ENCODE results near the gene BASP1.
A peak's percentile ranks its signal among the peaks of the same experiment; 100 is the strongest.

DNA sequence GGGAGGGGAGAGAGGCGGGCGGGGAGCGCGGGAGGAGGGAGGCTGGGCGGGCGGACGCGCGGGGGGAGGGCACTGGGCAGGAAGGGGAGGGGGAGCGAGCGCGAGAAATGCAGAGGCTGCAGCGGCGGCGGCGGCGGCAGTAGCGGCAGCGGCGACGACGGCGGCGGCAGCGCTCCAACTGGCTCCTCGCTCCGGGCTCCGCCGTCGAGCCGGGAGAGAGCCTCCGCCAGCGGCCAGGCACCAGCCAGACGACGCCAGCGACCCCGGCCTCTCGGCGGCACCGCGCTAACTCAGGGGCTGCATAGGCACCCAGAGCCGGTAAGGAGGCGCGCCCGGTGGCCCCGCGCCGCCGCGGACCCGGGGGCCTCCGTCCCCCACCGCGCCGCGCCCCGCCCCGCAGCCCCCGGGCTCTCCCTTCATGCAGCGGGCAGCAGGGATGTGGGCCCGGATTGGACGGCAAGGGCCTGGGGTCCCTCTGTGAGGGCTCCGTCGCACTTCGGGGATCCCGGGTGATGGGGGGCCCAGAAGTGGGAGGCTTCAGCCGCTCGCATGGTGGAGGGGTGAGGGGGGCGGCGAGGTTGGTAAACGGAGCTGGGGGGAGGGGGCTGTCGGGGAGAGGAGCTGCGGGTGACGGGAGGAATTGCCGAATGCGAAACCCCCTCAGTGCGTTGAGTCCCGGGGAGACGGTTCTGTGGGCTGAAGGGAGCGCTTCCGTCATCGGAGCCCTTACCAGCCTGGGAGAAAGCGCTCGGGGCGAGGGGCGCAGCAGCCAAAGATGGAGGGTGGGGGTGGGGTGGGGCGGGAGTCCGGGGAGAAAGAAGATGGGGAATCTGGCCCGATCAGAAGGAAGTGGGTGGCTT is at the start of gene BASP1:
- TF ChIP-seq, protein P1, sequence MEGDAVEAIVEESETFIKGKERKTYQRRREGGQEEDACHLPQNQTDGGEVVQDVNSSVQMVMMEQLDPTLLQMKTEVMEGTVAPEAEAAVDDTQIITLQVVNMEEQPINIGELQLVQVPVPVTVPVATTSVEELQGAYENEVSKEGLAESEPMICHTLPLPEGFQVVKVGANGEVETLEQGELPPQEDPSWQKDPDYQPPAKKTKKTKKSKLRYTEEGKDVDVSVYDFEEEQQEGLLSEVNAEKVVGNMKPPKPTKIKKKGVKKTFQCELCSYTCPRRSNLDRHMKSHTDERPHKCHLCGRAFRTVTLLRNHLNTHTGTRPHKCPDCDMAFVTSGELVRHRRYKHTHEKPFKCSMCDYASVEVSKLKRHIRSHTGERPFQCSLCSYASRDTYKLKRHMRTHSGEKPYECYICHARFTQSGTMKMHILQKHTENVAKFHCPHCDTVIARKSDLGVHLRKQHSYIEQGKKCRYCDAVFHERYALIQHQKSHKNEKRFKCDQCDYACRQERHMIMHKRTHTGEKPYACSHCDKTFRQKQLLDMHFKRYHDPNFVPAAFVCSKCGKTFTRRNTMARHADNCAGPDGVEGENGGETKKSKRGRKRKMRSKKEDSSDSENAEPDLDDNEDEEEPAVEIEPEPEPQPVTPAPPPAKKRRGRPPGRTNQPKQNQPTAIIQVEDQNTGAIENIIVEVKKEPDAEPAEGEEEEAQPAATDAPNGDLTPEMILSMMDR (tag by site-specific recombination; IDR thresholded peaks at IDR 0.05): no peak
- TF ChIP-seq GLIS2 (tag by site-specific recombination; IDR thresholded peaks at IDR 0.05) (peak; percentile 27; the same call in 1 of the 2 replicates), INSM2 (tag by site-specific recombination; IDR thresholded peaks at IDR 0.05) (no peak), YY1 (tag by site-specific recombination; IDR thresholded peaks at IDR 0.05) (peak; percentile 37; the same call in 1 of the 2 replicates)
- TF ChIP-seq, protein P2, sequence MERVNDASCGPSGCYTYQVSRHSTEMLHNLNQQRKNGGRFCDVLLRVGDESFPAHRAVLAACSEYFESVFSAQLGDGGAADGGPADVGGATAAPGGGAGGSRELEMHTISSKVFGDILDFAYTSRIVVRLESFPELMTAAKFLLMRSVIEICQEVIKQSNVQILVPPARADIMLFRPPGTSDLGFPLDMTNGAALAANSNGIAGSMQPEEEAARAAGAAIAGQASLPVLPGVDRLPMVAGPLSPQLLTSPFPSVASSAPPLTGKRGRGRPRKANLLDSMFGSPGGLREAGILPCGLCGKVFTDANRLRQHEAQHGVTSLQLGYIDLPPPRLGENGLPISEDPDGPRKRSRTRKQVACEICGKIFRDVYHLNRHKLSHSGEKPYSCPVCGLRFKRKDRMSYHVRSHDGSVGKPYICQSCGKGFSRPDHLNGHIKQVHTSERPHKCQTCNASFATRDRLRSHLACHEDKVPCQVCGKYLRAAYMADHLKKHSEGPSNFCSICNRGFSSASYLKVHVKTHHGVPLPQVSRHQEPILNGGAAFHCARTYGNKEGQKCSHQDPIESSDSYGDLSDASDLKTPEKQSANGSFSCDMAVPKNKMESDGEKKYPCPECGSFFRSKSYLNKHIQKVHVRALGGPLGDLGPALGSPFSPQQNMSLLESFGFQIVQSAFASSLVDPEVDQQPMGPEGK (tag by site-specific recombination; IDR thresholded peaks at IDR 0.05): no peak; the same call in 1 of the 2 replicates
- TF ChIP-seq, protein P3, sequence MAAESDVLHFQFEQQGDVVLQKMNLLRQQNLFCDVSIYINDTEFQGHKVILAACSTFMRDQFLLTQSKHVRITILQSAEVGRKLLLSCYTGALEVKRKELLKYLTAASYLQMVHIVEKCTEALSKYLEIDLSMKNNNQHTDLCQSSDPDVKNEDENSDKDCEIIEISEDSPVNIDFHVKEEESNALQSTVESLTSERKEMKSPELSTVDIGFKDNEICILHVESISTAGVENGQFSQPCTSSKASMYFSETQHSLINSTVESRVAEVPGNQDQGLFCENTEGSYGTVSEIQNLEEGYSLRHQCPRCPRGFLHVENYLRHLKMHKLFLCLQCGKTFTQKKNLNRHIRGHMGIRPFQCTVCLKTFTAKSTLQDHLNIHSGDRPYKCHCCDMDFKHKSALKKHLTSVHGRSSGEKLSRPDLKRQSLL (tag by site-specific recombination; IDR thresholded peaks at IDR 0.05): no peak

Measured in HEK293 (cell line).